IMR-90 (cell line): ENCODE results near the gene LRRC72.

ENCODE experiments used
- TF ChIP-seq, protein P1 (sequence below): fragments of 150-350 bp; IDR thresholded peaks from 2 replicates; pipeline ENCODE4 v1.6.1; 2017; ENCODE audit warnings: mild to moderate bottlenecking, antibody characterized with exemption, low read length, low read depth
- TF ChIP-seq, protein P2 (sequence below): conservative IDR thresholded peaks from 2 replicates; pipeline ENCODE4 v1.5.1; 2012; ENCODE audit warnings: mild to moderate bottlenecking, low read depth, low read length, improper control_type of control experiment

DNA sequence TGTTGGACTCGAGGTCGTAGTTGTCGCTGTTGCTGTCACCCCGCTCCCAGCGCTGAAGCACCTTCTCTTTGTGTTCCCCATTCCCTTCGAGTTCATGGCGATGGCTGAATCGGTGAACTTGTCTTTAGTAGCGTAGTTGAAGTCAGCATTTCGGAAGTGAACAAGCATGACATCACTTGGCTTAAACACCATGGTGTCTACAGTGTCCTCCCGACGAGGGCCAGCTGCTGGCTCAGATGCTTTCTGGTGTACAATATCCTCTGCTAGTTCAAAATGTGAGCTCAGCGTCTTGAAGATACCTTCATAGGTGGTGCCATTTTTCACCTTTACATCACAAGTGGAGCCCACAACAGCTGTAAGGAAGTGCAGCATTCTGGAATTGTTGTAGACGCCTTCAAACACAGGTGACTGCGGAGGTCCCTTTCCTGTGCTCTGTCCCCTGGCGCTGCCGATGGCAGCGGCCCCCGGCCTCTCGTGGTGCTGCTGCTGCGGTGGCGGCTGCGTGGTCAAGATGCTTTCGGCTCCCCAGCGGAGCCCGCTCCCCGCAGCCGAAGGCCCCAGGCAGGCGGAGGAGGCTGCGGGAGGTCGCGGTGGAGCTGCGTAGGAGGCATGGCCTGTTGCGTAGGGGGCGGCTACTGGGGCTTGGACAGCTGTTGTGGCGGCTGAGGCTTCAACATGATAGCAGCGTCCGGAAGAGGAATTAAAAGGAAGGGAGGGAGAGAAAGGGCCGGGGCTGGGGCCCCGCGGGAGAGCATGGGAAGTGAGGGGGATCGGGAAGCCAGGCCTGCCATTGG is 59.7 kb downstream of the LRRC72 start:
- TF ChIP-seq, protein P1, sequence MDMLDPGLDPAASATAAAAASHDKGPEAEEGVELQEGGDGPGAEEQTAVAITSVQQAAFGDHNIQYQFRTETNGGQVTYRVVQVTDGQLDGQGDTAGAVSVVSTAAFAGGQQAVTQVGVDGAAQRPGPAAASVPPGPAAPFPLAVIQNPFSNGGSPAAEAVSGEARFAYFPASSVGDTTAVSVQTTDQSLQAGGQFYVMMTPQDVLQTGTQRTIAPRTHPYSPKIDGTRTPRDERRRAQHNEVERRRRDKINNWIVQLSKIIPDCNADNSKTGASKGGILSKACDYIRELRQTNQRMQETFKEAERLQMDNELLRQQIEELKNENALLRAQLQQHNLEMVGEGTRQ, result no peak
- TF ChIP-seq, protein P2, sequence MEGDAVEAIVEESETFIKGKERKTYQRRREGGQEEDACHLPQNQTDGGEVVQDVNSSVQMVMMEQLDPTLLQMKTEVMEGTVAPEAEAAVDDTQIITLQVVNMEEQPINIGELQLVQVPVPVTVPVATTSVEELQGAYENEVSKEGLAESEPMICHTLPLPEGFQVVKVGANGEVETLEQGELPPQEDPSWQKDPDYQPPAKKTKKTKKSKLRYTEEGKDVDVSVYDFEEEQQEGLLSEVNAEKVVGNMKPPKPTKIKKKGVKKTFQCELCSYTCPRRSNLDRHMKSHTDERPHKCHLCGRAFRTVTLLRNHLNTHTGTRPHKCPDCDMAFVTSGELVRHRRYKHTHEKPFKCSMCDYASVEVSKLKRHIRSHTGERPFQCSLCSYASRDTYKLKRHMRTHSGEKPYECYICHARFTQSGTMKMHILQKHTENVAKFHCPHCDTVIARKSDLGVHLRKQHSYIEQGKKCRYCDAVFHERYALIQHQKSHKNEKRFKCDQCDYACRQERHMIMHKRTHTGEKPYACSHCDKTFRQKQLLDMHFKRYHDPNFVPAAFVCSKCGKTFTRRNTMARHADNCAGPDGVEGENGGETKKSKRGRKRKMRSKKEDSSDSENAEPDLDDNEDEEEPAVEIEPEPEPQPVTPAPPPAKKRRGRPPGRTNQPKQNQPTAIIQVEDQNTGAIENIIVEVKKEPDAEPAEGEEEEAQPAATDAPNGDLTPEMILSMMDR, result no peak
